ENCODE data around the gene C16orf46.
"Not testable (repeated sequence)": the region's sequence is repeated elsewhere in the genome, so short reads cannot be mapped to it uniquely, and the experiment has no call there.

C16orf46 gene, protein sequence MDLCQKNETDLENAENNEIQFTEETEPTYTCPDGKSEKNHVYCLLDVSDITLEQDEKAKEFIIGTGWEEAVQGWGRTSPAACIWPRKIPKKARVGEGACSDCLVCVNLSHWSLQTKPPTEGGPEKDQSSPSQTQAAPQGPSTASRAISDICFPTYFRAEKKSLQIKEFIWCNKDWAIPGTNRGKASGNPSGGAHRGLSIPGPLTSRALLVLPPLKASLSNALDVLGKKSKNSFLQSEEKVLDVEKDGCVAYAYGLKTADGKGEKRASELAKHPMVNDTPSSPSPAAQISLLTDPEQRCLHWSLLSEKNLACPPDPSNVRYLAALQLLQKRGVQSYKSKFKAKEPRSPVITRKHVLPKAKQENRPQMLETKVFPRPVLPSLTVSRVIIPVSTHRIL

DNA sequence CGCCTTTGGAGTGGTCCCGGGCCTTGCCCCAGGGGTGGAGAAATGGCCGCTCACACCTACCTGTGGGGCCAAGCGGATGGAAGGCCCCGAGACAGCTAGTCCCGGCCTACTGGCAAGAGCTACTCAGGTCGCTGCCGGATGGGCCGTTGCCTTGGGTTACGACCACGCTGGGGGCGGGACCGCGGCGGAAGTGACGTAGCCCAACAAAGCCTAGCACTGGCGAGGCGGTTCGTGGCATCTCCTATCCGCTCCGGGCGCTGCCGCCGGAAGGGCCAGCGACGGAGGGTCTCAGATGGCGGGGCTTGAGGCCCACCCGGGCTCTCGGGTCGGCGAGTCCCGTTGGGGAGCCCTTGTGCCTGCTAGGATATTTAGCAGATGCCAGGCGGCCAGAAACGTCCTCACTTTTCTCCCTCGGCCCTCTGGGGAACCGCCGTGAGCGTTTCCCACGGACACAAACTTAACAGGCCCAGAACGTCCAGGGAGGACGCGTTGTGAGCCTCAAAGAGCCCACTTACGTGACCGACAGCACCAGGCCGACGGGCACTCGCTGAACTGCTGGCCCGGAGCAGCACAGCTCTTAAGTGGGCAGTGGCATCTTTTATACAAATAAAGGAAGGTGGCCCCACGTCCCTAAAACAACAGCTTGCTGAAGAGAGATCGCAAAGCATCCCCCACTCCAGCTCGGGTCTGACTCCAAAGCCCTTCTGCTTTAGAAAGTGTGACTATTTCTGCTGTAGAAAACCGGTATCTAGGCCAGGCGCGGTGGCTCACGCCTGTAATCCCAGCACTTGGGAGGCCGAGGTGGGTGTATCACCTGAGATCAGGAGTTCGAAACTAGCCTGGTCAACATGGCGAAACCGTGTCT is at the start of gene C16orf46:
Gene C16orf46, minus strand, starts transcription at position 163 of the 865 bp plus-strand sequence. CDS start 13,283 bp downstream, outside the sequence.
- DNase-seq (ENCODE audit: low read depth in 1 of 2, low spot score in 1 of 2) = peak; percentile 89 to 95

DNA sequence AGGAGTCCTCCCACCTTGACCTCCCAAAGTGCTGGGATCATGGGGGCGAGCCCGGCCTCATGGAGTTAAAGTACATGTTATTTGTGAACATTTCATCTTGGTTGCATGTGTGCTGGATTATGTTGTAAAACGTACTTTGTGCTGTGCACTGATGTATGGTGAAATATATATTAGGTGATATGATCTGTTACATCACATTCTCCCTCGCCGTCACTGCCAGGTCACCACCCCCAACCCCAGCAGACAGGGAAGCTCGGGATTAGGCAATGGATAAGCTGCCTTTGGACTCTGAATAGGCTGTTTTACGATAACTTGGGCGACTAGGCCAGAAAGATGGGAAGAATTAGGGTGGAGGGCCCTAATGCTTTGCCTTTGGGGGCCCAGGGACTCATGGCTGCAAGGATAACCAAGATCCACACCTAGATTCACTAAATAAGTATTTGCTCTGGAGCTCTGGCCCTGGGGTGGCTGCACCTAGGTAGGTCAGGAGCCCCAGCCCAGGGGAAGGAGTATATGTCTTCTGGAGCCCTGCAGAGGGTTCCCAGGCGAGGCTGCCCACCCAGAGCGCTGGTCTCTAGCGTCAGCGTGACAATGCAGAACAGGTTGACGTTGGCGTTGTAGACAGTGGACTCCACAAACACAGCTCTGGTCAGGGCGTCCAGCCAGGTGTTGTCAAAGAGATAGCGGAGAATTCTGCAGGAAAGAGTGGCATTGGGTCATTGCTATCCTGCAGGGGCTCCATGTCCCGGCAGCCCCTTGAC is 46.2 kb upstream of the C16orf46 start:
- no peak for DNase-seq (ENCODE audit: low read depth in 1 of 2, low spot score in 1 of 2)

DNA sequence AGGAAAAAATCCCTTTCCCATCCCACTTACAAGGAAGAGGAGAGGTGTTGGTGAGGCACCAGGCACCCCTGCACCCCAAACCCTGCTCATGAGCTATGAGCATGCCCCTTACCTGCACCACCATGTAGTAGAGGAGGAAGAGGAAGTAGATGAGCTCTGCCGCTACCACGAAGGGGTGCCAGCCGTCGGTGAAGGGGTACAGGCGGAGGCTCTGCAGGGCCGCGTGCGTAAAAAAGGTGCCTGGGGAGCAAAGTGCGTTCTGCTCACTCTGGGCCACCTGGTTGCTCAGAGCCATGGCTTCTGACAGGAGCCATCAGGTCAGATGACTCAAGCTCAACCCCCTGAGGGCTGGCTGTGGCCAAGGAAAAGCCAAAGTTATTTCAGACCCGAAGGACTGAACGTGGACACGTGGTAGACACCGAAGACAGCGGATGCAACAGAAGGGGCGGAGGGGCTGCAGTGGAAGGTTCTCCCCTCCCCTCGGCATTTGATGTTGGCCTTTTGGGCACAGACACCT is 44.5 kb upstream of the C16orf46 start:
- no peak for DNase-seq (ENCODE audit: low read depth in 1 of 2, low spot score in 1 of 2)

DNA sequence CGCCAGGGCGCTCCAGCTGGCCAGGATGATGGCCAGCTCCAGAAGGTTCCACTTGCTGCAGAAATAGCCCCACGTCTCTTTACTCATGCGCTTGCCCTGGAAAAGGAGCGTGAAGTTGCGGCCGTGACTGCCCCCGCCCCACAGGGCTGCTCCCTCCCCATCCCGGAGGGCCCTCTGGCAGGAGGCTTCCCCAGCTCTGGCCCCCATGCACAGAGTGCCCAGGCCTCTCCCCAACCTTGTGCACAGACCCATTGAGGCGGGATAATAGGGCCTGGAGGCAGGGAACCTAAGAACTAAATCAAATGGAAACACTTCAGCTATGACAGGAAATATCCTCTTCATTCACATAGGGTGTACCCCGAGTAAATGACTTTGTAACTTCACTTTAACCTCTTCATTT is 40.4 kb upstream of the C16orf46 start:
- DNase-seq (ENCODE audit: low read depth in 1 of 2, low spot score in 1 of 2) = no peak

DNA sequence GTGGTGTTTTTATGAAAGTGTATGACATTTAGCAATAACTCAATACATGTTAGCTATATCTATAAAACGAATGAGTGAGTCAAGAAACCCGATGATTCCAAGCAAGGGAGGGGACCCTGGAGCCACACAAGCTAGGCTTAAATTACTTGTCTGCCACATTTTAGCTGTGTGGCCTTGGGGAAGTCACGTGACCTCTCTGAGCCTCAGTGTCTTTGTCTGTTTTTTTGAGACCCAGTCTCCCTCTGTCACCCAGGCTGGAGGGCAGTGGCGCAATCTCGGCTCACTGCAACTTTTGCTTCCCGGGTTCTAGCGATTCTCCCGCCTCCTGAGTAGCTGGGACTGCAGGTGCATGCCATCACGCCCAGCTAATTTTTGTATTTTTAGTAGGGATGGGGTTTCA is 39.2 kb upstream of the C16orf46 start:
- DNase-seq (ENCODE audit: low read depth in 1 of 2, low spot score in 1 of 2) = no peak

DNA sequence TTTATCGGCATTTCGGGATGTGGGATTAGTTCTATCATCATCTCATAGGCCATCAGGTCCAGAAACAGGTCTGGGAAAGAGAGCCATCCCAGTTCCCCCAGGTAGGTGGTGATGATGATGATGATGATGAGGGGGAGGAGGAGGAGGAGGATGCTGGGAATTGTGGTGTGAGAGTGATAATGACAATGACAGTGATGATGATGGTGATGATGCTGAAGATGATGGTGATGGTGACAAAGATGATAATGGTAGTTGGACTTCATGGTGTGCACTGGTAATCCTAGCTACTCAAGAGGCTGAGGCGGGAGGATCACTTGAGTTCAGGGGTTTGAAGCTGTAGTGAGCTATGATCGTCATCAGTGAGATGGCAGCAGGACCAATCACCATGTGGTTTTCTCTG is 35.4 kb upstream of the C16orf46 start:
- no peak for DNase-seq (ENCODE audit: low read depth in 1 of 2, low spot score in 1 of 2)

DNA sequence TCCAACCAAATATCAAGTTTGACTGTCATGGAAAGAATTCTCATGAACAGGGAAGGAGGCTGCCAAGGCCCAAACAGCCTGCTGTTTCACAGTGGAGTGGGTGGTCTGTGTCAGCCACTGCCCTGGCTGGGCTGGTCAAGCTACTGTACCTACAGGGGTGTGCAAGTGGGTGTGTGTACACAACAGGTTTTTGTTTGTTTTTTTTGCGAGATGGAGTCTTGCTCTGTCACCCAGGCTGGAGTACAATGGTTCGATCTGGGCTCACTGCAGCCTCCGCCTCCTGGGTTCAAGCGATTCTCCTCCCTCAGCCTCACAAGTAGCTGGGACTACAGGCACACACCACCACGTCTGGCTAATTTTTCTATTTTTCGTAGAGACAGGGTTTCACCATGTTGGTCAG is 32.2 kb upstream of the C16orf46 start:
- not testable (repeated sequence) for DNase-seq (ENCODE audit: low read depth in 1 of 2, low spot score in 1 of 2)

DNA sequence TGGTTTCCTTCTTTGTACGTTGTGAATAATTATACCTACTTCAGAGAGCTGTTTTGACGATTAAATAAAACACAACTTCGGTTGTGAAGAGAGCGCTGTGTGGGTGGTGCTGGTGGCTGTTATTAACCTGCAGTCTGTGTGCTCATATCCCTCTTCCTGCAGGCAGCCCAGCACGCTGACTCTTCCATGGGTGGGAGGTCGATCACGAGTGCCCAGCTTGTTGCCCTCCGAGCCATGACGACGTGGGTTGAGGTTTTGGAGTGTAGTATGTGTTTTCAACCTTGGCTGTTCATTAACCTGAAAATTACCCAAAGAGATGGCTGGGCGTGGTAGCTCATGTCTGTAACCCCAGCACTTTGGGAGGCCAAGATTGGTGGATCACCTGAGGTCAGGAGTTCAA is 30.5 kb upstream of the C16orf46 start:
- DNase-seq (ENCODE audit: low read depth in 1 of 2, low spot score in 1 of 2) = no peak

DNA sequence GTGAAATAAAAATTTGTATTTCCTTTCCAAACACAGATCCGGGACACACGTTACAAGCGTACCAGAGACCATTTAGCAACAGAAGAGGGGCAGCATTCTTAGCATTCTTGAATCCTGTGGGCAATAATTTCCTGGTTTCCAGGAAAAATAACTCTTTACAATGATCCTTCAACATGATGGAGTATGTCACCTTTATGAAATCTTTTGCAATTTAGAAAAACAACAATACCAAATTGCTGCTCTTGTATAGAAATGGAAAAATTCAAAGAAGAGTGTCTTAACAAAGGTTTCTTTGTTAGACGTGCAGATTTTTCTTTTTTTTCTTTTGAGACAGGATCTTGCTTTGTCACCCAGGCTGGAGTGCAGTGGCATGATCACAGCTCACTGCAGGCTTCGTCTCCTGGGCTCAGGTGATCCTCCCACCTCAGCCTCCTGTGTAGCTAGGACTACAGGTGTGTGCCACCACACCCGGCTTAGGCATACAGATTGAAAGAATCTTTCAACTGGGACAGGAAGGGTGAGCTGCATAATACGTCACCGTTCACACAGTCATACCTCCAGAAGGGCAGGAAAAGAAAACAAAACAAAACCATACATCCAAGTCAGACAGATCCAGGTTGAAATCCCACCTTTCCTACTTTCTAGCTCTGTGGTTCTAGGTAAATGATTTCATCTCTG is 29.9 kb upstream of the C16orf46 start:
- no peak for DNase-seq (ENCODE audit: low read depth in 1 of 2, low spot score in 1 of 2)

DNA sequence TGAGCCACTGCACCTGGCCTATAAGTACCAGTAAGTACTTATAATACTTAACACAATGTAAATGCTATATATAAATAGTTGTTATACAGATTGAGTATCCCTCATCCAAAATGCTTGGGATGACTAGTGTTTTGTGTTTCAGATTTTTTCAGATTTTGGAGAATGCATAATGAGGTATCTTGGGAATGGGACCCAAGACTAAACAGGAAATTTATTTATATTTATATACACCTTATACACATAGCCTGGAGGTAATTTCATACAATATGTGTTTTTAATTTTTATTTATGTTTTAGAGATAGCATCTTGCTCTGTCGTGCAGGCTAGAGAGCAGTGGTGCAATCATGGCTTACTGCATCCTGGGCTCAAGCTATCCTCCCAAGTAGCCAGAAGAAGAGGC is 28.9 kb upstream of the C16orf46 start:
- no peak for DNase-seq (ENCODE audit: low read depth in 1 of 2, low spot score in 1 of 2)

DNA sequence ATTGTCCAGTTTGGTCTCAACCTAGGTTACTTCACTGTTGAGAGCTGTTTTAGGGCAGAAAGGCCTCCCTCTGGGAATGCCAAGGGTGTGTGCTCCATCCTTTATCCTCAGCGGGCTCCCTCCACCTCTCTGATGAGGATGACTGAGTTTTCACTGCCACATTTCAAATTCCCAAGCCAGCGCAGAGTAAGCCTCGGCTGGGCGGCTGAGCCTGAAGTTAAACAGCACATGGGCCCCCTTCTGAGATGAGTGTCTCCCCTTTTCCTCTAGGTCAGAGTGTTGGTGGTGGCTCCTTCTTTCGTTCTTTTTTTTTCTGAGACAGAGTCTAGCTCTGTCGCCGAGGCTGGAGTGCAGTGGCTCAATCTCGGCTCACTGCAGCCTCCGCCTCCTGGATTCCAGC is 24.7 kb upstream of the C16orf46 start:
- DNase-seq (ENCODE audit: low read depth in 1 of 2, low spot score in 1 of 2) = no peak

DNA sequence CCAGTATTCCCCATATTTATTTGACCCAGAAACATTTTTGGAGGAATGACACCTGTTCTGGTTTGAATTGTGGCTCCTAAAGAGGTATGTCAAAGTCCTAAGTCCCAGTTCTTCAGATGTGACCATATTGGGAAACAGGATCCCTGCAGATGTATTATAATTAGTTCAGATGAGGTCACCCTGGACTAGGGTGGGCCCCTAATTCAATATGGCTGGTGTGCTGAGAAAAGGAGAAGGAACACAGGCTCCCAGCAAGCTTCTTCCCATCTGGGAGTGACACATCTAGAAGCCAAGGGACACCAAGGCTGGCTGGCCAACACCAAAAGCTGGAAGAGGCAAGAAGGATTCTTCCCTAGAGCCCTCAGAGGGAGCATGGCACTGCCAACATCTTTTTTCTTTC is 22.9 kb upstream of the C16orf46 start:
- DNase-seq (ENCODE audit: low read depth in 1 of 2, low spot score in 1 of 2) = no peak

DNA sequence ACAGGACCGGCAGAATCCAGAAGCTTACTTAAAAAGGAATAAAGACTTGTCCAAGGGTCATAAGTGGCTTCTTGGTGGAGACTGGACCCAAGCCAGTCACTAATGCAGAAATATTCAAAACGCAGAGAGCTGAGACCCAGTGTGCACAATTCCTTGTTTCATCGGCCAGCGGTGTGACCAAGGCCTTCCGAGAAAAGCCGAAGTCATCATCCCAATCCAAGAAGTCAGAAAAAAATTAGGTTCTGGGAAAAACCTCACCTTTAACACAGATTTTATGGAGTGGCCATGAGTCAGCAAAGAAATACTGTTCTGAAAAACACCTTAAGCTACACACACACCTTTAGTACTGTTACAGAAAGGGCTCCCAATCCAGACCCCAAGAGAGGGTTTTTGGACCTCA is 20.2 kb upstream of the C16orf46 start:
- DNase-seq (ENCODE audit: low read depth in 1 of 2, low spot score in 1 of 2) = no peak

DNA sequence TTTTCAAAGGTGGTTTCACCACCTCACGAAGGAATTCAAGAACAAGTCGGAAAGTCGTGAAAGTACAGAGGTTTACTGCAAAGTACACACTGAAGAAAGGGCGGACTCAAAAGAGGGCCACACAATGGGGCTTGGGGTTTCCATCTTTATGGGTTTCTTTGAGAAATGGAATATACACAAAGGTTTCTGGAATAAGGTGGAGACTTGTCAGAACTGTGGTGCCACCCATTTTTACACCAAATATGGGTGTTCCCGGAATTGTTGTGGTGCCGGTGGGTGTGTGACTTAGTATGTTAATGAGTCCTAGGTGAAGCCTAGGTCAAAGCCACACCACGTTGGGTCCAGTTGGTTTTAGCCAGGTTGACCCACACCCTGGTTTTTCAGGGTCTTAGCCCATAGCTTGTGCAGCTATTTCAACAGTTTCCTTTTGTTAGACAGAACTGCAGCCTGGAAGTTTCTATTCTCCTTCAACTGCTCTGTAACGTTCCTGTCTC is 19.7 kb upstream of the C16orf46 start:
- DNase-seq (ENCODE audit: low read depth in 1 of 2, low spot score in 1 of 2) = no peak

DNA sequence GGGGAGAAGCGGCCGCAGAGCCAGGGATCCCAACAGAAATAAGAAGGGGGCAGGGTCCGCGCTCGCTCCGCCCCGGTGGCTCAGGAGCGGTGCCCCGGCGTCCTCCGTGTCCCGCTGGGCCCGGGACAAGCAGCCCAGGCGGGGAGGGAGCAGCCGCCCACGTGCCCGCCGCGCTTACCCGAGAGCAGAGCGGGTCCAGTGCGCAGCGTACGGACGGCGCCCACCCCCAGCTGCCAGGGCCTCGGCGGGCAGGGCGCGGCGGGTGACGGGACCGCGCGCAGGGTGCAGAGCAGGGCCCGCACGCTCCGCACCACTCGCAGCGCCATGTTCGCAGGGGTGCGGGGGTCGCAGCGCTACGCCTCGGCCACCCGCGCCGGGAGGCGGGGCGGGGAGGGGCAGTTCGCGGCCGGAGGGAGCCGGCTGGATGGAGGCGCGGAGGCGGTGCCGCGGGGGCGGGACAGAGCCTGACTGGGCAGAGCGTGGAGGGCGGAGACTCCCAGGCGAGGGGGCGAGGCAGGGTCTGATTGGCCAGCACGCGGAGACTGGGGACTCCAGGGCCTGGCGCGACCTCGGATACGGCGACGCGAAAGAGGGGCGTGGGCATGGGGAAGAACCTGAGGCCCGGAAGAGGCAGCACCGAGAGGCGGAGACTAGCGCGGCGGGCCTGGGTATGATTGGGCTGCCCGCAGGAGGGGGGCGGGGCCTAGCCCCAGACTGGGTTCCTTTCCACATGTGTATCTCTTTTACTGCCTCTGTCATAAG is 19.1 kb upstream of the C16orf46 start, which contains the start of gene GCSH:
Gene GCSH, minus strand, starts transcription at position 443 of the 762 bp plus-strand sequence. Its CDS starts 117 bp downstream, at position 326.
- DNase-seq (ENCODE audit: low read depth in 1 of 2, low spot score in 1 of 2) = peak; percentile 94 to 95

DNA sequence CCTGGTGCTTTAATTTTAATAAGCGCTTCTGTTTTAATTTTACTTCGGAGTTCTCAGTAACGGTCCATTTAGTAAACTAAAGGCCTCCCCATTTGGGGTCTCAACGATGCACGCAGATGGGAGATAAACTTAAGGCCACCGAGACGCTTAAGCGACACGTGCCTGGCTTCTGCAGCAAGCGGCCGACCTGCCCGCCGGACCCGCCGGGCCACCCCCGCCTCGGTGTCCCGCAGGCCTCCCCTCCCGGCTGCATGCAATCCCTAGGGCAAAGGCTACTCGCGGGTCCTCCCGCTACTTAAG is 18.6 kb upstream of the C16orf46 start:
- no peak for DNase-seq (ENCODE audit: low read depth in 1 of 2, low spot score in 1 of 2)

DNA sequence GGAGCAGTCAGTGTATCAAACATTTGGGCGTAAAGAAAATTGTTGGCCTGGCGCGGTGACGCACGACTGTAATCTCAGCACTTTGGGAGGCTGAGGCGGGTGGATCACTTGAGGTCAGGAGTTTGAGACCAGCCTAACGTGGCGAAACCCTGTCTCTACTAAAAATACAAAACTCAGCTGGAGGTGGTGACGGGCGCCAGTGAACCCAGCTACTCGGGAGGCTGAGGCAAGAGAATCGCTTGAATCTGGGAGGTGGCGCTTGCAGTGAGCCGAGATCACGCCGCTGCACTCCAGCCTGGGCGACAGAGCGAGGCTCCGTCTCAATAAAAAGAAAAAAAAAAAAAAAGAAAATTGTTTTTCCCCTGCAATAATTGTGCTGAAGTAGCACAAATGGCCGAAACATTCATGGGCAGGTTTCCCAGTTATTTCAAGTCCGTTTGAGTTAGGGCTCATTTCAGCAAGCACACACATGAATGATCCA is 17.8 kb upstream of the C16orf46 start:
- DNase-seq (ENCODE audit: low read depth in 1 of 2, low spot score in 1 of 2) = no peak

DNA sequence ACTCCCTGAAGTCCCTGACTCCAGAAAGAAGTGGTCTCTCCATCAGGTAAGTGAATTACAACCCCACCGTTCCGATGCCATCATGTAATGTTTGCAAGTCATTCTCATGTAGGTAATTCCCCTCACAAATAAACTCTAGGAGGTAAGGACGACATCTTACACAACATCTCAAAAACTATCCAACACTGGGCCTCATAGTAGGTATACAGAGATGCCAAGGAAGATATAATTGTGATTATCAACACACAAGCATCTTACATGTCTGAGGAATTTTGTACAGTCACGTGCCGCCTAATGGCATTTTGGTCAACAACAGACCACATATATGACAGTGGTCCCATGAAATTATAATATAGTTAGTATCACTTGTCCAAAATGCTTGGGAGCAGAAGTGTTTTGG is 11.8 kb upstream of the C16orf46 start:
- no peak for DNase-seq (ENCODE audit: low read depth in 1 of 2, low spot score in 1 of 2)

DNA sequence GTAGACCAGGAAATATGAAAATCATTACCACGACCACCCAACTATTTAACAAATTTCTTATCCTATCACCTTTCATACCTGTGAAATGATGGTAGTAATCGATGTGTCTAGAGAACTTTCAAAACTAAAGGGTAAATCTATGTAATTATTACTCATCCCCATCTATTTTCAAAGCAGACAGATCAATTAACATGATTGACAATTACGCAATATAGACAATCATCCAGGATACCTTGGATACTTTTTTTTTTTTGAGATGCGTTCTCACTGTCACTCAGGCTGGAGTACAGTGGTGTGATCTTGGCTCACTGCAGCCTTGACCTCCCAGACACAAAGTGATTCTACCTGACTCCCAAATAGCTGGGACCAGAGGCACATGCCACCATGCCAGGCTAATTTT is 4.0 kb upstream of the C16orf46 start:
- DNase-seq (ENCODE audit: low read depth in 1 of 2, low spot score in 1 of 2) = no peak

DNA sequence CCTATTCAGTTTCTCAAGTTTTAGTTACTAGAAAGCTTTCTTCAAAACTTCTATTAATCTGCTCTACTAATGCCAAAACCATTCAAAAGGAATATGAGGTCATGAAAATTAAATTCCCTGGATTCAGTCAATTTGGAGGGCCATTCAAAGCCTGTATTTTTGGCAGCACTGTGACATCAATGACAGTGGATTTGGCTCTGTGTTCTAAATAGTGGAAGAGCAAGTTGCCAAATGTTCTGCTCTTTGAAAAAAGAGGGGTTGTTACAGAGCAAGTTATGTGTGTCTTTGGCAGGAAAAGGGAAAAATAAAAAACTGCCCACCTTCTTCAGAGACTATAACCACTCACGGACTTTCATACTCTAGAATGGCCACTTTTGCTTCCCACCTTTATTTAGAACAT is 3.2 kb upstream of the C16orf46 start:
- DNase-seq (ENCODE audit: low read depth in 1 of 2, low spot score in 1 of 2) = no peak
